Measurements from ENCODE around the gene CABLES2.
"Not testable (repeated sequence)": the region's sequence is repeated elsewhere in the genome, so short reads cannot be mapped to it uniquely, and the experiment has no call there.

The CABLES2 gene

GRCh38 chr20:62433658-62434497 lies 26.8 kb upstream of the CABLES2 start:
- peak; percentile 14 for DNase-seq (ENCODE audit: low spot score)

- DNase-seq (ENCODE audit: low spot score), result no peak
Observed at GRCh38 chr20:62430866-62431447, 23.9 kb upstream of the CABLES2 start.

- DNase-seq (ENCODE audit: low spot score), result no peak
Observed at GRCh38 chr20:62430311-62430853, 23.3 kb upstream of the CABLES2 start.

DNA sequence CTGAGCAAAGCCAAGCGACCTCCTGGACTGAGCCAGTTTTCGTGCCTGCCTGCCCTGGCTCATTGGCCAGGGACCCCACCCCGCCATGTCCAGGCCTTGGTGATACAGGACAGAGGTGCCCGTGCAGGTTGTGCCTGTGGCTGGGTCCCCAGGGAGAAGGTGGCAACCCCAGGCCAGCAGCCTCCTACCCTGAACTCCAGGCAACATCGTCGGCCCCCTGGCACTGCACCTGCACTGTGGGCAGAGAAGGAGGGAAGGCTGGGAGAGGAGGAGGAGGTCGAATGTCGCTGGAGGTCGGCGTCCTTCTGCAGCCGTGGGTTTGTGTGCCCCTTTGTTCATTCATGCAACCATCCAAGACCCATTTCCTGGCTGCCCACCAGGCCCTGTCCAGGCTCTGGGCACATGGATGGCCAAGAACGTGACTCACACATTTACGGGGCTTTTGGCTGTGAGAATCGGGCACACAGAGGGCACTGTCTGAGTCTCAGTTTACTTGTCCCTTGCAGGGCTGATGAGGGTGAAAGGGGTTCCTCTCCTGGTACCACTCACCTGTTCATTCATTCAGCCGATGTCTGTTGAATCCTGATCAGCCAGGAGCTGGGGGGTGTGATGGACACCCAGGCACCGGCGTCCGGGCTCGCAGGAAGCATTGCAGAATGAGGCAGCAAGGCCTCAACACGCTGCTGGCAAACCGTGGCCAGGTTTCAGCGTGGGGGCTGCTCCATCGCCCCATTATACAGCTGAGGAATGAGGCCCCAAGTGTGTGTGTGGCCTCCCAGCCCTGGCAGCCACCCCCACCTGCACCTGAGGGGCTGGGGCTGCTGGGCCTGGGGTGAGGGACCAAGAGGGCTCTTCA lies 22.6 kb upstream of the CABLES2 start:
- DNase-seq (ENCODE audit: low spot score), result no peak

DNA sequence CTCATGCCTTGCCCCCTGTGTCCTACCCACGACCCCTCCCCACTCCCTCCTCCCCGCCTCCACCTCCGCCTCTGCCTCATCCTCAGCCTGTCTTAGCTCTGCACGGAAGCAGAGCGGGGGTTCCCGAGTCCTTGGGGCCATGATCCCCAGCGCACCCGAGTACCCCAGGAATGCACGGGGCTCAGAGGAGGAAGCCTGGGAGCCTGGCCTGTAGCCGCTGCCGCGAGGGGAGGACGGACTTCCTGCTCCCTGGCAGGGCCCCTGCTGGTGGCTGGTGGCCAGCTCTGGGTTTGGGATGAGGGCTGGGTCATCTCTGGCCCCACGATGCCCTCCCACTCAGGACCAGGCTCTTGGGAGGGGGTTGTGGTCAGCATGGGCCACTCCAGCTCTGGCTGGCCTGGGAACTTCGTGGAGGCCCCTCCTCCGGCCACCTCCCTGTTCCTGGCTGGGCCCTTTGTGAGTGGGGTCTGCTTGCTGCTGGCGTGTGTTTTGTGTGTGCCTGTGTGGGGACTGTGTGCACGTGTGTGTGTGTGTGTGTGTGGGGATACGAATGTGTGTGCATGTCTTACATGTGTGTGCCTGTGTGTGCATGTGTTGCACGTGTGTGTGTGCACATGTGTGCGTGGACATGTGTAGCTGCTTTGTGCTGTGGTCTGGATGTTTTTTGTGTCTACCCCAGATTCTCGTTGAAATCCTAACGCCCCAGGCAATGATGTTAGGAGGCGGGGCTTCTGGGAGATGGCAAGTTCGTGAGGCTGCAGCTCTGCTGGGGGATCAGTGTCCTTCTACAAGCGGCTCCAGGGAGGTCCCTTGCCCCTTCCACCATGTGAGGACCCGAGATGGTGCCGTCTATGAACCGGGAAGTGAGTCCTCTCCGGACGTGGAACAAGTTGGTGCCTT lies 21.6 kb upstream of the CABLES2 start:
- DNase-seq (ENCODE audit: low spot score), result no peak

- DNase-seq (ENCODE audit: low spot score), result no peak
Observed at GRCh38 chr20:62428002-62428372, 20.9 kb upstream of the CABLES2 start.

GRCh38 chr20:62427172-62428001 lies 20.3 kb upstream of the CABLES2 start, which contains the start of gene RBBP8NL:
Gene RBBP8NL (minus strand): TSS chr20:62427539. CDS start chr20:62419647, 7,892 bp downstream.
- no peak for DNase-seq (ENCODE audit: low spot score)

GRCh38 chr20:62426699-62427131 lies 19.6 kb upstream of the CABLES2 start:
- no peak for DNase-seq (ENCODE audit: low spot score)

DNA sequence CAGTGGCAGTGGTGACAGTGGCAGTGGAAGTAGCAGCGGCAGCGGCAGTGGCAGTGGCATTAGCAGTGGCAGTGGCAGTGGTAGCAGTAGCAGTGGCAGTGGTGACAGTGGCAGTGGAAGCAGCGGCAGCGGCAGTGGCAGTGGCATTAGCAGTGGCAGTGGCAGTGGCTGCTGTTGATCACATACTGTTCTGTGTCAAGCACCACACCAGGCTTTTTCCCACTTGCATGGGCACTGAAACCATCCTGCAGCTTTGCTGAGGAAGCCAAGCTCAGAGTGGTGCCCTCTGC lies 18.9 kb upstream of the CABLES2 start:
- not testable (repeated sequence) for DNase-seq (ENCODE audit: low spot score)

DNA sequence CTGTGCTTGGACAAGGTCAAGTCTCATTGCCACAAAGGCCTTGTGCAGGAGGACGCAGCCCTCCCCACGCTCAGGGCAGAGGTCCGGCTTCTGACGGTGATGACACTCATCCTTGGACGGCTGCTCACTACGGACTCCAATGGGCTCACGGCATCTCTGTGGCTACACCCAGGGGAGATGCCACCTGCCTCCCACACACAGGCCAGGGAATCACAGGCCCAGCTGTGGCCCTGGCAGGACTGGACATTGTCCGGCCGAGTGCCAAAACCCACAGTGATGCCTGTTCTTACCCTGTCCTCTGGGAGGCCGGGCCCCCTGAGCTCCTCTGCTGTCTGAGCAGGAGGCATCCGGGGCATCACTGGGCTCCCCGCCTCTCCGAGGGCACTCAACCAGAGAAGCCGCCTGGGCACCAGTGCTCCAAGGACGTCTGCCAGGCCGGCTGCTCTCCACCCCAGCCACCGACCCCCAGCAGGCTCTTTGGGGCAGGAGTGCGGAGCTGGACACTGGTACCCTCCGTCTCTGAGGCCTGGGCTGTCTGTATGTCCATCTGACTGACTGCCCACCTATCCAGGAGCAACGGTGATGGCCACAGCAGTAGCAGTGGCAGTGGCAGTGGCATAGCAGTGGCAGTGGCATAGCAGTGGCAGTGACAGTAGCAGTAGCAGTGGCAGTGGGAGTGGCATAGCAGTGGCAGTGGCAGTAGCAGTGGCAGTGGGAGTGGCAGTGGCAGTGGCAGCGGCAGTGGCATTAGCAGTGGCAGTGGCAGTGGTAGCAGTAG lies 18.4 kb upstream of the CABLES2 start:
- no peak for DNase-seq (ENCODE audit: low spot score)

GRCh38 chr20:62424249-62425107 lies 17.4 kb upstream of the CABLES2 start:
- no peak for DNase-seq (ENCODE audit: low spot score)

GRCh38 chr20:62423326-62423706 lies 16.2 kb upstream of the CABLES2 start:
- no peak for DNase-seq (ENCODE audit: low spot score)

DNA sequence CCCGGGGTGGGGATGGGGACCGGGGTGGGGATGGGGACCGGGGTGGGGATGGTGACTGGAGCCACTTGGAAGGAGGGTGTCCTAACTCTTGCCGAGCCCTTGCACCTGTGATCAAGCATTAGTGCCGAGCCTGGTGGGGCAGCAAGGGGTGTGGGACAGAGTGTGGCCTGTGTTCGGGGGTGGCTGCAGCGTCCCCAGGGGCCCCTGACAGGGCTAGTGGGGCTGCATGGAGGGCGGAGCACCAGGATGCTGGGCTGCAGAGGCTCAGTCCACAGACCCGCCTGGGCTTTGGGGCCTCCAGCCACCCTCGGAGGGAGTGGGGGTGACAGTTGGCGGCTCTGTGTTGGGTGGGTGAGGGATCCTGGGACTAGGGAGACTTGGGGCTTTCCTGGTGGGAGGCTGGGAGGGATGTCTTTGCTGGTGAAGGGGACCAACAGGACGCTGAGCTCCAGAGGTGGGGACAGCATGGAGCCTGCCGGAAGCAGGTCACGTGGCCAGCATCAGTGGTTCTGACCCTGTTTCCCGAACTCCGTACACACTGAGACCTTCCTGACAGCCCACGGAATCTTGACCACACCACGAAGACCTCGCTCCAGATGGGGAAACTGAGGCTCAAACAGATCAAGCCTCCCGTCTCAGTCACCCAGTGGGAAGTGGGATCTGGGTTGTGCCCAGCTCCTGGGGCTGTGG lies 15.7 kb upstream of the CABLES2 start:
- no peak for DNase-seq (ENCODE audit: low spot score)

GRCh38 chr20:62421716-62421990 lies 14.6 kb upstream of the CABLES2 start:
- DNase-seq (ENCODE audit: low spot score), result no peak

DNA sequence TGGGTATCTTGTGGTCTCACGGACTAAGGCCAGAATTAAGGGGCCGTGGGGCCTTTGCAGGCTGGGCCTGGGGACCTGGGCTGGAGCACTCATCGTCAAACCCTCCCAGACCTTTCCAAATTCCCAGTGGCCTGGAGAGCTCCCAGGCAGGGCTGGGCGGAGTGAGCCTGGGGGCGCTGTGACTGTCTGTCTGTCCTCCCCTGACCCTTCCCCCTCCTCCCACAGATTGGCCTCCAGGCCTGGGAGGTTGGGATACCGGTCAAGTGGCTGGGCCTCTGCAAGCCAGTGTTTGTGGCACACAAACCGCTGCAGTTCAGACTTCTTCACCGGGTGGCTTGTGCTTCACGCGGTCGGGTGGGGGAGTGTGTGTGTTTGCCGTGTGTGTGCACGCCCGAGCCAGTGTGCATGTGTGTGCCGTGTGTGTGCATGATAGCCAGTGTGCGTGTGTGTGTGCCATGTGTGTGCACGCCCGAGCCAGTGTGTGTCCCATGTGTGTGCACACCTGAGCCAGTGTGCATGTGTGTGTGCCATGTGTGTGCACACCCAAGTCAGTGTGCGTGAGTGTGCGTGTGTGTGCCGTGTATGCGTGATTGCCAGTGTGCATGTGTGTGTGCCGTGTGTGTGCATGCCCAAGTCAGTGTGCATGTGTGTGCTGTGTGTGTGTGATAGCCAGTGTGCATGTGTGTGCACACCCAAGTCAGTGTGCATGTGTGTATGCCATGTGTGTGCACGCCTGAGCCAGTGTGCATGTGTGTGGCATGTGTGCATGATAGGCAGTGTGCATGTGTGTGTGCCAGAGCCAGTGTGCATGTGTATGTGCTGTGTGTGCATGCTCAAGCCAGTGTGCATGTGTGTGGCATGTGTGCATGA lies 14.0 kb upstream of the CABLES2 start:
- no peak for DNase-seq (ENCODE audit: low spot score)

- DNase-seq (ENCODE audit: low spot score), result no peak
Observed at GRCh38 chr20:62419759-62420158, 12.7 kb upstream of the CABLES2 start.

GRCh38 chr20:62418709-62419487 lies 11.8 kb upstream of the CABLES2 start:
- DNase-seq (ENCODE audit: low spot score), result no peak

Measured in putamen (tissue), 1 donor.